Lung (tissue), 12 donors: ENCODE data around the gene TMSB10. TPM values are rescaled to one million over a fixed set of nuclear protein-coding genes. Genes with fewer than 3 reads are reported as not detected.
A peak's percentile ranks its signal among the peaks of the same experiment; 100 is the strongest.

Source experiments
- ATAC-seq: fragments of 200-7000 bp; cut with Tn5 transposase; one replicate; pipeline ENCODE4 v1.9.1; 2020; ENCODE audit warnings: moderate number of reproducible peaks; ENCODE audit not compliant: insufficient read depth, low FRiP score
- DNase-seq, 3 donors: peaks; one replicate each; pipeline ENCODE4 v3.0.0-alpha.2; 2013 to 2017
- H3K27ac ChIP-seq, 2 donors: one replicate each; pipeline ENCODE4 v1.5.1; 2013; ENCODE audit warnings: mild to moderate bottlenecking in 2 of 2, moderate library complexity in 2 of 2, control low read depth in 1 of 2, inconsistent platforms in 1 of 2, low read depth in 1 of 2, low read length in 1 of 2
- H3K27me3 ChIP-seq, 3 donors: one replicate each; pipeline ENCODE4 v1.5.1; 2013; ENCODE audit warnings: low read length in 2 of 3; ENCODE audit not compliant: control insufficient read depth in 3 of 3, insufficient read depth in 3 of 3
- H3K36me3 ChIP-seq, 4 donors: one replicate each; pipeline ENCODE4 v1.5.1; 2013; ENCODE audit warnings: low read length in 4 of 4, mild to moderate bottlenecking in 1 of 4, moderate library complexity in 1 of 4; ENCODE audit not compliant: control insufficient read depth in 4 of 4, insufficient read depth in 4 of 4
- H3K4me1 ChIP-seq, 5 donors: one replicate each; pipeline ENCODE4 v1.5.1; 2013; ENCODE audit warnings: low read length in 5 of 5, mild to moderate bottlenecking in 2 of 5, moderate library complexity in 1 of 5; ENCODE audit not compliant: control insufficient read depth in 5 of 5, insufficient read depth in 5 of 5
- H3K4me3 ChIP-seq: one replicate; pipeline ENCODE4 v1.5.1; 2013; ENCODE audit warnings: mild to moderate bottlenecking, control low read depth, moderate library complexity
- H3K9ac ChIP-seq, 2 donors: one replicate each; pipeline ENCODE4 v1.5.1; 2013; ENCODE audit warnings: low read length in 2 of 2, control low read depth in 1 of 2; ENCODE audit not compliant: insufficient read depth in 1 of 2
- H3K9me3 ChIP-seq, 4 donors: one replicate each; pipeline ENCODE4 v1.5.1; 2013; ENCODE audit warnings: low read length in 3 of 4, mild to moderate bottlenecking in 1 of 4, moderate library complexity in 1 of 4; ENCODE audit not compliant: control insufficient read depth in 4 of 4, insufficient read depth in 3 of 4
- WGBS, 2 donors: extraction: QIAGEN DNeasy Blood & Tissue Kit; methylation state at CpG; one replicate each; pipeline ENCODE4 v1.1.7; 2013; 5-methylcytosine and 5-hydroxymethylcytosine counted together
- polyA plus RNA-seq, 2 donors: library from polyadenylated mRNA; stranded (reverse); fragments of 200-250 nt; gene quantifications; one replicate each; pipeline ENCODE4 v1.2.1, GENCODE V29; 2013
- total RNA-seq, 2 donors: library from RNA; depleted of rRNA in 1 of 2; stranded (reverse); fragments of >200 nt in 1 of 2; gene quantifications; one replicate each; pipeline ENCODE4 v1.2.1, GENCODE V29; 2014 to 2021
- TF ChIP-seq, protein P1 (sequence below): IDR thresholded peaks from 2 replicates; pipeline ENCODE4 v1.5.1; 2012; ENCODE audit warnings: mild to moderate bottlenecking; ENCODE audit errors: control extremely low read depth, extremely low read depth
- donor health status: control.
- donor health status: control.
- donor health status: Bipolar disorder and iron deficiency.
- donor health status: healthy.
- donor health status: DM: yes; HTN: yes; CAD: no.

TMSB10 gene
- total and polyA plus RNA-seq, 4 donors = 1,849 to 6,202 (median 2,498) TPM

DNA sequence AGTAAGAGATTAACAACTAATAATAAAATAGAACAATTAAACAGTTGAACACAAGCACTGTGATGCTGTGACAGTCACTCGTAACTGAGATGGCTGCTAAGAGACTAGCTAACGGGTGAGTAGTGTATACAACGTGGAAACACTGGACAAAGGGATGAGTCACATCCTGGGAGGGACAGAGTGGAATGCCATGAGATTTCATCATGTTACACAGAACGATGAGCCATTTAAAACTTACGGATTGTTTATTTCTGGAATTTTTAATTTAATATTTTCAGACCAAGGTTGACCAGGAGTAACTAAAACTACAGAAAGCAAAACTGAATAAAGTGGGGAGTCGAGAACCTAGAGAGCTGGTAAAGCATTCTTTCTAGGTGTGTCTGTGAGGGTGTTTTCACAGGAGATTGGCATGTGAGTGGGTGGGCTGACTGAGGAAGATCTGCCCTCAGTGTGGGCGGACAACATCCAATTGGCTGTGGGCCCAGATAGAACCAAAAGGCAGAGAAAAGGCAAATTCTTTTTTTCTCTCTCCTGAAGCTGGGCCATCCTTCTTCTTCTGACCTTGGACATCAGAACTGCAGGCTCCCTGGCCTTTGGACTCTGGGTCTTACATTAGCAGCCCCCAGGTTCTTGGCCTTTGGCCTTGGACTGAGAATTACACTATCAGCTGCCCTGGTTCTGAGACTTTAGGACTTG, 14.6 kb downstream of the TMSB10 start:
- peak; percentile 48 to 82 (median 65) for DNase-seq
- no peaks in the 10 kb centered on the region for H3K36me3 ChIP-seq
- no peak overlapping the region for H3K9ac ChIP-seq
- 30 to 36% methylated on average over 7 of the region's 7 CpGs for WGBS, 2 donors
- no peaks in the 10 kb centered on the region for H3K9me3 ChIP-seq
- peaks cover 0 to 4% (median 0%) of the 10 kb centered on the region in 5 donors for H3K4me1 ChIP-seq
- TF ChIP-seq, protein P1, sequence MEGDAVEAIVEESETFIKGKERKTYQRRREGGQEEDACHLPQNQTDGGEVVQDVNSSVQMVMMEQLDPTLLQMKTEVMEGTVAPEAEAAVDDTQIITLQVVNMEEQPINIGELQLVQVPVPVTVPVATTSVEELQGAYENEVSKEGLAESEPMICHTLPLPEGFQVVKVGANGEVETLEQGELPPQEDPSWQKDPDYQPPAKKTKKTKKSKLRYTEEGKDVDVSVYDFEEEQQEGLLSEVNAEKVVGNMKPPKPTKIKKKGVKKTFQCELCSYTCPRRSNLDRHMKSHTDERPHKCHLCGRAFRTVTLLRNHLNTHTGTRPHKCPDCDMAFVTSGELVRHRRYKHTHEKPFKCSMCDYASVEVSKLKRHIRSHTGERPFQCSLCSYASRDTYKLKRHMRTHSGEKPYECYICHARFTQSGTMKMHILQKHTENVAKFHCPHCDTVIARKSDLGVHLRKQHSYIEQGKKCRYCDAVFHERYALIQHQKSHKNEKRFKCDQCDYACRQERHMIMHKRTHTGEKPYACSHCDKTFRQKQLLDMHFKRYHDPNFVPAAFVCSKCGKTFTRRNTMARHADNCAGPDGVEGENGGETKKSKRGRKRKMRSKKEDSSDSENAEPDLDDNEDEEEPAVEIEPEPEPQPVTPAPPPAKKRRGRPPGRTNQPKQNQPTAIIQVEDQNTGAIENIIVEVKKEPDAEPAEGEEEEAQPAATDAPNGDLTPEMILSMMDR = no peak
- peak; percentile 87 for ATAC-seq
- H3K27ac ChIP-seq = peak overlapping the region; percentile 81 to 97
- no peak overlapping the region for H3K4me3 ChIP-seq
- H3K27me3 ChIP-seq = no peaks in the 10 kb centered on the region

DNA sequence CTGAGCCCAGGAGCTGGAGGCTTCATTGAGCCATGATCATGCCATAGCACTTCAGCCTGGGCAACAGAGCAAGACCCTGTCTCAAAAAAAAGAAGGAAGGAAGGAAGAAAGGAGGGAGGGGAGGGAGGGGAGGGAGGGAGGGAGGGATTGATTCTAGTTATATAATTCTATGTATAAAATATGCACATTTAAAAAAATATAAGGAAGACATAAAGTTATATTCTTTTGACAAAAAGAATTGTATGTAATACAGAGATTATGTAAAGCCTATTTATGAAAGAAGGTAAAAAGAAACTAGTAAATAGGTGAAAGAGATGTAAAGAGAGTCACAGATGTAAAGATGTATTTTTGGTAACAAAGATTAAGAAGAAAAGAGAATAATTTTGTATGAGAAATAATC, 17.6 kb downstream of the TMSB10 start:
- Histone ChIP-seq H3K4me1 (peaks cover 0 to 8% (median 5%) of the 10 kb centered on the region in 5 donors), H3K4me3 (no peak overlapping the region), H3K9me3 (no peaks in the 10 kb centered on the region), H3K27ac (no peak overlapping the region), H3K36me3 (no peaks in the 10 kb centered on the region), H3K9ac (no peak overlapping the region), H3K27me3 (no peaks in the 10 kb centered on the region)
- no peak for ATAC-seq
- TF ChIP-seq, protein P1 = no peak
- no peak for DNase-seq

DNA sequence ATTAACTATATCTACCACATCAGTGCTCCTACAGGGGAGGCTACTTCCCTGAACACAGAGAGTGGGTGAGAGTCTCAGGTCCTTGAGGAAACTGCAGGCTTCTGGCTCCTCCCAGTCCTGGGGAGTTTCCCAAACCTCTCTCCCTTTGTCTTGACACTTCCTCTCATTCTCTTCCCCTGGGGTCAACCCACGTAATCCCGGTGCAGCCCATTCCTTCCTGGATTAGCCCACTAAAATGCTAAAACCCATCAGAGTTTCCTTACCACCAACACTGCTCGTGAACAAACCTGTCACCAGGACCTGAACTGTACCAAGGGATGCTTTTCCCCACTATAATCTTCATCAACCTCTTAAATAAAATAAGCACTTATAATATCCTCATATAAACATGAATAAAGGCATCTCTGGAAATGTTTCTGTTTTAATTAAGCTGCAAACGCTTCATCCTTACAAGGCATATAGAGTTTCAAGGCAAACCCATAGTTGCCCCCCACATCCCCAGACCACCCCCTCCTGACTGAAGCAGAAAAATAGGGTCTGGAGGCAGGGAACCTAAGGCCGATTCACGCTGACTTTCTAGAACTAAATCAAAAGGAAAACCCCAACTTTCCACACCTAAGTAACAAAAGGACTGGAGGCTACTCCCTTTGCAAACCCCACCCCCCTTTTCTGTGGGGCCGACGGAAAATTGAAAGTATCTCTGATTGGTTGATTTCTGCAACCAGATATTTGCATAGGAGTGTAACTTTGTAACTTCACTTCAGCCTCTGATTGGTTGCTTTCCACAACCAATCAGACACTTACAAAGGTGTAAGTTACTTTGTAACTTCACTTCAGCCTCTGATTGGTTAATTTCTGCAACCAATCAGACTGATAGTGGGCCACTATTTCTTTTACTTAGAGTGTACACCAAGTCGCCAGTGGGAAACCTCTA, 19.0 kb downstream of the TMSB10 start:
- no peaks in the 10 kb centered on the region for H3K36me3 ChIP-seq
- TF ChIP-seq, protein P1 = no peak
- no peak overlapping the region for H3K9ac ChIP-seq
- peaks cover 0 to 8% (median 4%) of the 10 kb centered on the region in 5 donors for H3K4me1 ChIP-seq
- H3K27ac ChIP-seq = peak overlapping the region; percentile 58 to 61
- WGBS, 2 donors = 41 to 43% methylated on average over 9 of the region's 9 CpGs
- H3K9me3 ChIP-seq = no peaks in the 10 kb centered on the region
- no peaks in the 10 kb centered on the region for H3K27me3 ChIP-seq
- ATAC-seq = peak; percentile 20
- H3K4me3 ChIP-seq = no peak overlapping the region
- DNase-seq = peak in 1 of 3 donors; percentile 46
